Dermis lymphatic vessel endothelial cell (primary cell): Measurements from ENCODE around the gene CD55. TPM values are rescaled to one million over a fixed set of nuclear protein-coding genes. Genes with fewer than 3 reads are reported as not detected.

ENCODE experiments used
- total RNA-seq: library from RNA; depleted of rRNA; stranded (reverse); fragments of >200 nt; gene quantifications from 2 replicates; pipeline ENCODE4 v1.2.1, GENCODE V29; 2014

CD55 gene
- total RNA-seq, result 89.5 and 168 TPM in 2 replicates

GRCh38 chr1:207321079-207321789 is at the start of gene CD55:
Gene CD55, plus strand, starts transcription at chr1:207321678. Its CDS starts 88 bp downstream, at chr1:207321766.

Other genes starting within 250 kb of the CD55 start
- 0.65 and 0.69 TPM in 2 replicates for gene C4BPB, start 232.8 kb upstream of the CD55 start, total RNA-seq
- not detected in 2 replicates for gene C4BPA, start 217.4 kb upstream of the CD55 start, total RNA-seq
- gene CR2, start 132.7 kb downstream of the CD55 start, total RNA-seq, result not detected in 2 replicates
- gene CR1, start 174.5 kb downstream of the CD55 start, total RNA-seq, result under 0.01 TPM in 1 of 2 replicates, not detected in the other